ENCODE data around the gene ABLIM3.

DNA sequence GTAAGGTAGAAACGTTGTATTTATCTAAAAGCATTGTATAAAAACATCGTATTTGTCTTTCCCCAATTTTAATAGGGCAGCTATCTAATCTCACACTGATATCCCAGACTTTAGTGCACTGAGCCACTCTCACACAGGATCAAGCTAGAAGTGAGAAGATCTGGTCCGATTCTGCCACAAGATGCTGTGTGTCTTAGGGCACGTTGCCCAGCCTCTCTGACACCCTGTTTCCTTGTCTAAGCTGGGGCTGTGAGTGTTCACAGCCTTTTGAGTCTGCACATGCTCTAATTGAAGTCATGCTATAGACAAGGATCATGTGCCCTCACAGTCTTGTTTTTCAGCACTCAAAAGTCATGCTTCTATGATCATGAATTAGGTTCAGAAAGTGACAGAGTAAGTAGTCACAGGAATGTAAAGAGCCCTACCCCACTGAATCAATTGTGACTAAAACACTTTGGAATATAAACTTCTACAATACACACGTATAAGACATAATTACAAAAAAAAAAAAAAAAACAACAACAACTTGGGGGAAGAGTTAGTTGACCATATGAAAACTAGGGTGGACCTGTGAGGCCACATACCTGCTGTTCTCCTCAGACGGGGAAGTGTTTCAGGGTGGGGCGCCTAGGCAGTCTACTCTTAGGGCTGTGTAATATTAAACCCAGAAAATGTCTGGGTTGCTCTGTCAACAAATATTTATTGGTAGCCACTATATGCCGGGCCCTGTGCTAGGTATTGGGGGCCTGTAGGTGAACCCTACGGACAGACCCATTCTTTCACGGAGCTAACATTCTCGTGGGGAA, 893 bp upstream of the ABLIM3 start:
- TF ChIP-seq, protein P1, sequence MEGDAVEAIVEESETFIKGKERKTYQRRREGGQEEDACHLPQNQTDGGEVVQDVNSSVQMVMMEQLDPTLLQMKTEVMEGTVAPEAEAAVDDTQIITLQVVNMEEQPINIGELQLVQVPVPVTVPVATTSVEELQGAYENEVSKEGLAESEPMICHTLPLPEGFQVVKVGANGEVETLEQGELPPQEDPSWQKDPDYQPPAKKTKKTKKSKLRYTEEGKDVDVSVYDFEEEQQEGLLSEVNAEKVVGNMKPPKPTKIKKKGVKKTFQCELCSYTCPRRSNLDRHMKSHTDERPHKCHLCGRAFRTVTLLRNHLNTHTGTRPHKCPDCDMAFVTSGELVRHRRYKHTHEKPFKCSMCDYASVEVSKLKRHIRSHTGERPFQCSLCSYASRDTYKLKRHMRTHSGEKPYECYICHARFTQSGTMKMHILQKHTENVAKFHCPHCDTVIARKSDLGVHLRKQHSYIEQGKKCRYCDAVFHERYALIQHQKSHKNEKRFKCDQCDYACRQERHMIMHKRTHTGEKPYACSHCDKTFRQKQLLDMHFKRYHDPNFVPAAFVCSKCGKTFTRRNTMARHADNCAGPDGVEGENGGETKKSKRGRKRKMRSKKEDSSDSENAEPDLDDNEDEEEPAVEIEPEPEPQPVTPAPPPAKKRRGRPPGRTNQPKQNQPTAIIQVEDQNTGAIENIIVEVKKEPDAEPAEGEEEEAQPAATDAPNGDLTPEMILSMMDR (IDR thresholded peaks at IDR 0.05; ENCODE audit: poor library complexity): no peak
- TF ChIP-seq EZH2 (IDR thresholded peaks at IDR 0.05; ENCODE audit: borderline replicate concordance) (no peak), EZH2phosphoT487 (IDR thresholded peaks at IDR 0.05; ENCODE audit: low read depth, severe bottlenecking, unreplicated experiment) (no peak)

All from hepatocyte (in vitro differentiated cells).